GM12878 (cell line): ENCODE results near the gene RUVBL2. TPM values are rescaled to one million over a fixed set of nuclear protein-coding genes. Genes with fewer than 3 reads are reported as not detected.
"Not testable (repeated sequence)": the region's sequence is repeated elsewhere in the genome, so short reads cannot be mapped to it uniquely, and the experiment has no call there.

Experiments used
- ATAC-seq: fragments of 200-7000 bp; cut with Tn5 transposase; 3 replicates; pipeline ENCODE4 v1.9.1; 2020; ENCODE audit warnings: mild to moderate bottlenecking, moderate library complexity
- BruUV-seq: library from RNA; stranded (reverse); fragments of 400-500 nt; replicated peaks from 2 replicates; lab custom pipeline; 2021; lab: Mats Ljungman, UMichigan
- CTCF ChIA-PET: fragments of 300-600 bp; sonication (Branson Sonifier 250); formaldehyde crosslinking; extraction: SDS; loops from one replicate; lab custom pipeline; 2021; ENCODE audit warnings: inconsistent platforms; lab: Yijun Ruan, JAX
- POLR2A ChIA-PET: fragments of 350-600 bp; formaldehyde crosslinking; extraction: SDS; loops from one replicate; lab custom pipeline; 2021; ENCODE audit warnings: inconsistent platforms; lab: Charles Lee
- RAD21 ChIA-PET: fragments of 300-600 bp; sonication (Branson Sonifier 250); formaldehyde crosslinking; loops from one replicate; lab custom pipeline; 2023; ENCODE audit warnings: antibody characterized with exemption; ENCODE audit not compliant: unreplicated experiment; lab: Charles Lee
- SMC1A ChIA-PET: fragments of 300-600 bp; sonication (Branson Sonifier 250); formaldehyde crosslinking; loops from one replicate; lab custom pipeline; 2023; ENCODE audit not compliant: unreplicated experiment, uncharacterized antibody; lab: Charles Lee
- DNase-seq: peaks from one replicate; pipeline ENCODE4 v3.0.0-alpha.2; 2011; ENCODE audit warnings: low read depth, low spot score
- FAIRE-seq: peaks from 3 replicates; lab custom pipeline; 2011; peaks lifted over from hg19 to GRCh38; lab: Jason Lieb, UNC
- H2AFZ ChIP-seq: 2 replicates; pipeline ENCODE4 v1.6.0; 2011; ENCODE audit warnings: low read depth, low read length, control low read depth; ENCODE audit not compliant: control insufficient read depth
- H3K27ac ChIP-seq: 2 replicates; pipeline ENCODE4 v1.5.1; 2011; ENCODE audit warnings: control low read depth; ENCODE audit not compliant: control insufficient read depth, insufficient read depth
- H3K27me3 ChIP-seq, 2 experiments: replicated peaks in 1 of 2; 2 replicates each; pipeline versions ENCODE4 v1.6.0 to v1.6.1; 2011; ENCODE audit warnings: low read length in 1 of 2; ENCODE audit not compliant: control insufficient read depth in 2 of 2, insufficient read depth in 2 of 2
- H3K36me3 ChIP-seq, 2 experiments: 2 replicates each; pipeline ENCODE4 v1.5.1; 2011; ENCODE audit warnings: low read length in 1 of 2; ENCODE audit not compliant: control insufficient read depth in 2 of 2, insufficient read depth in 2 of 2
- H3K4me1 ChIP-seq: 2 replicates; pipeline ENCODE4 v1.6.1; 2011; ENCODE audit warnings: mild to moderate bottlenecking, low read length, moderate library complexity, mixed read lengths; ENCODE audit not compliant: control insufficient read depth, insufficient read depth
- H3K4me2 ChIP-seq: 2 replicates; pipeline ENCODE4 v1.6.0; 2011; ENCODE audit warnings: control low read depth; ENCODE audit not compliant: control insufficient read depth, insufficient read depth
- H3K4me3 ChIP-seq: fragments of 200-600 bp; sonication (generic); 2 replicates; pipeline ENCODE4 v1.5.1; 2016
- H3K79me2 ChIP-seq: 2 replicates; pipeline ENCODE4 v1.6.0; 2011; ENCODE audit warnings: low read length; ENCODE audit not compliant: control insufficient read depth, insufficient read depth
- H3K9ac ChIP-seq: 2 replicates; pipeline ENCODE4 v1.8.0; 2011; ENCODE audit warnings: low read length, control low read depth, mixed read lengths; ENCODE audit not compliant: control insufficient read depth, insufficient read depth
- H3K9me3 ChIP-seq: replicated peaks from 3 replicates; pipeline ENCODE4 v1.5.1; 2011; ENCODE audit warnings: mild to moderate bottlenecking, low read length; ENCODE audit not compliant: control insufficient read depth, insufficient read depth
- H4K20me1 ChIP-seq: 2 replicates; pipeline ENCODE4 v1.6.0; 2011; ENCODE audit not compliant: control insufficient read depth, insufficient read depth
- CBX3 ChIP-seq: fragments of 200-600 bp; sonication (generic); IDR thresholded peaks from 2 replicates; pipeline ENCODE4 v1.6.1; 2016; ENCODE audit warnings: low read depth, borderline replicate concordance
- CEBPB ChIP-seq, 2 experiments: fragments of 150-350 bp in 1 of 2; IDR thresholded peaks; 2 replicates each; pipeline ENCODE4 v1.6.1; 2012 to 2014; ENCODE audit warnings: low read depth in 2 of 2, low read length in 2 of 2, borderline replicate concordance in 1 of 2, inconsistent platforms in 1 of 2
- DPF2 ChIP-seq: fragments of 450-650 bp; IDR thresholded peaks from 2 replicates; pipeline ENCODE4 v1.6.1; 2017; ENCODE audit warnings: mild to moderate bottlenecking
- GABPA ChIP-seq: IDR thresholded peaks from 2 replicates; pipeline ENCODE4 v1.6.1; 2014; ENCODE audit warnings: antibody characterized with exemption, low read depth, mild to moderate bottlenecking, inconsistent platforms
- NFYB ChIP-seq: IDR thresholded peaks from 2 replicates; pipeline ENCODE4 v1.6.1; 2011; ENCODE audit warnings: low read depth, mild to moderate bottlenecking, low read length, improper control_type of control experiment, moderate library complexity; ENCODE audit not compliant: insufficient read depth
- PRDM15 ChIP-seq: fragments of 450-650 bp; formaldehyde crosslinking; IDR thresholded peaks from 2 replicates; pipeline ENCODE4 v1.4.0; 2020; ENCODE audit warnings: mild to moderate bottlenecking, moderate library complexity
- TCF12 ChIP-seq: IDR thresholded peaks from 2 replicates; pipeline ENCODE4 v1.6.1; 2011; ENCODE audit warnings: low read depth, mild to moderate bottlenecking, low read length
- whole genome bisulfite sequencing: methylation state at CpG from one replicate; pipeline ENCODE4 v1.1.6; 2016; ENCODE audit warnings: low lambda C conversion rate; ENCODE audit not compliant: insufficient replicate concordance, insufficient coverage; ENCODE audit errors: missing lambda C conversion rate; 5-methylcytosine and 5-hydroxymethylcytosine counted together
- in situ Hi-C: fragments of 300-500 bp; cut with MboI; formaldehyde crosslinking; loops from 9 replicates; pipeline ENCODE4 v1.14.3; 2018; ENCODE audit warnings: mixed read lengths
- intact Hi-C: fragments of 100-400 bp; cut with micrococcal nuclease; formaldehyde crosslinking; loops from one replicate; pipeline ENCODE4 v1.14.2; 2022; ENCODE audit not compliant: unreplicated experiment
- polyA plus RNA-seq, 11 experiments: library from polyadenylated mRNA; depleted of rRNA in 4 of 11; unstranded in 6 of 11; stranded (reverse) in 5 of 11; fragments of >200 nt; fragmentation: Nextera tagmentation in 4 of 11; fragmentation: Illumina TruSeq in 1 of 11; extraction: Ambion mirVana in 4 of 11; extraction: Trizol in 1 of 11; gene quantifications; 1 replicate in 1 of 11; 2 replicates in 10 of 11; pipeline versions ENCODE4 v1.2.1 to v1.2.3, GENCODE V29; 2011 to 2016; ENCODE audit warnings: inconsistent platforms in 2 of 11, missing spikeins in 2 of 11, low read depth in 1 of 11
- total RNA-seq, 4 experiments: library from RNA; depleted of rRNA in 3 of 4; stranded (reverse); fragments of >200 nt in 3 of 4; fragmentation: Illumina TruSeq in 1 of 4; extraction: Trizol in 1 of 4; gene quantifications; 2 replicates each; pipeline versions ENCODE4 v1.2.1 to v1.2.3, GENCODE V29; 2013 to 2021
- TF ChIP-seq, protein P1 (sequence below): IDR thresholded peaks from 2 replicates; pipeline ENCODE4 v1.6.1; 2012; ENCODE audit warnings: low read depth, low read length, improper control_type of control experiment

The RUVBL2 gene
- total and polyA plus RNA-seq, 10 of the 15 experiments (the other 5 are each of a cell fraction or from before 2014, with no cell fraction given) = 33.8 to 224 (median 125) TPM

DNA sequence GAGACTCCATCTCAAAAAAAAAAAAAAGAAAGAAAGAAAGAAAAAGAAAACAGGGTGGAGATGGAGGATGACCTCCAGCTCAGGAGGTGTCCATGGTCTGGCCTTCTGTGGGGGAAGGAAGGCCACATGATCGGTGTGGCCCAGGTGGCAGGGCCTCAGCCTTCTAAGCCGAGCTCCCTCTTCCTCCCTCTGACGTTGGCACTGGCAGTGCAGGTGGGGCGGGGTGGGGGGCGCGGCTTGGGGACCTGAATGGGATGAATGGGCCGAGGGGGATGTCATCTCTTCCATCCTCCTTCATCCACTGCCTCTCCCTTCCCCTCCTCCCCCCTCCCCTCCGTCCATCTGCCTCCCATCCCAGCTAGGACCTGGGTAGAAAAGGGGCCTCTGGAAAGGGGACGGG is 46.0 kb downstream of the RUVBL2 start:
- H4K20me1 ChIP-seq, intact Hi-C loops, H3K4me2 ChIP-seq, H2AFZ ChIP-seq, DNase-seq, POLR2A ChIA-PET, H3K9me3 ChIP-seq, H3K9ac ChIP-seq, H3K4me3 ChIP-seq, in situ Hi-C loops, RAD21 ChIA-PET, H3K4me1 ChIP-seq, FAIRE-seq, H3K36me3 ChIP-seq, BruUV-seq, H3K79me2 ChIP-seq, H3K27ac ChIP-seq, ATAC-seq, SMC1A ChIA-PET, H3K27me3 ChIP-seq, CTCF ChIA-PET: not testable (repeated sequence)
- 13% methylated on average over 7 of the region's 9 CpGs for WGBS

DNA sequence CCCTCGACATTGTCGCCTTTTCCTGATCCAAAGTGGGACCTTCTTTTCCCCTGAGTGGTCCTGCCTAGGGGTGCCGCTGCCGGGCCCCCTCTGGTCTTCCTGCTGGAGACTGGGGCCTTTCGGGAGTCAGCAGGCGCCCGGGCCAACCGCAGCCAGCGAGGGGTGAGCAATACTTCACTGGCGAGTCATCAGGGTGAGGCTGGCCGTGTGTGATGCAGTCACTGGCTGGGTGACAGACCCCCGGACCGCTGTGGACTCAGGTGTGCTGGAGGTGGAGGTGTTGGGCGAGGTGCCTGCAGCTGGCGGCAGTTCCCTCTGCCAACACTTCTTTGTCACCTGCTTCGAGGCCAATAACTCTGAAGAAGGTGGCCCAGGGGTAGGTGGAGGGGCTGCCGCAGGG is 48.5 kb downstream of the RUVBL2 start:
- no peaks in the 10 kb centered on the region for H3K79me2 ChIP-seq
- no peaks in the 10 kb centered on the region for H3K4me1 ChIP-seq
- ChIA-PET POLR2A (no interaction called here), SMC1A (no interaction called here), CTCF (no interaction called here), RAD21 (no interaction called here)
- no peak for TF ChIP-seq DPF2
- TF ChIP-seq, protein P1, sequence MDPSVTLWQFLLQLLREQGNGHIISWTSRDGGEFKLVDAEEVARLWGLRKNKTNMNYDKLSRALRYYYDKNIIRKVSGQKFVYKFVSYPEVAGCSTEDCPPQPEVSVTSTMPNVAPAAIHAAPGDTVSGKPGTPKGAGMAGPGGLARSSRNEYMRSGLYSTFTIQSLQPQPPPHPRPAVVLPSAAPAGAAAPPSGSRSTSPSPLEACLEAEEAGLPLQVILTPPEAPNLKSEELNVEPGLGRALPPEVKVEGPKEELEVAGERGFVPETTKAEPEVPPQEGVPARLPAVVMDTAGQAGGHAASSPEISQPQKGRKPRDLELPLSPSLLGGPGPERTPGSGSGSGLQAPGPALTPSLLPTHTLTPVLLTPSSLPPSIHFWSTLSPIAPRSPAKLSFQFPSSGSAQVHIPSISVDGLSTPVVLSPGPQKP = no peak
- no peak for TF ChIP-seq GABPA
- TF ChIP-seq CEBPB (IDR thresholded peaks at IDR 0.05; ENCODE audit: borderline replicate concordance in 1 of 2, low read depth in 2 of 2, low read length in 2 of 2) = no peak
- TF ChIP-seq PRDM15 (CRISPR knock-in tag) = no peak
- no peak for TF ChIP-seq NFYB
- no peak for TF ChIP-seq CBX3
- TF ChIP-seq TCF12 = no peak
- no peak overlapping the region for H3K27ac ChIP-seq
- no peaks in the 10 kb centered on the region for H3K9me3 ChIP-seq
- in situ Hi-C loops = no loop called here
- ATAC-seq (no peak), FAIRE-seq (no peak), DNase-seq (no peak)
- no TSS peak for BruUV-seq
- no peak overlapping the region for H3K9ac ChIP-seq
- no peaks in the 10 kb centered on the region for H4K20me1 ChIP-seq
- 33% methylated on average over 17 of the region's 17 CpGs for WGBS
- H2AFZ ChIP-seq = no peak overlapping the region
- H3K27me3 ChIP-seq = no peaks in the 10 kb centered on the region
- no peak overlapping the region for H3K4me3 ChIP-seq
- H3K4me2 ChIP-seq = no peak overlapping the region
- H3K36me3 ChIP-seq = no peaks in the 10 kb centered on the region
- intact Hi-C loops = no loop called here
